GM21526 (cell line): ENCODE results near the gene PCTP.

Source experiments
- ATAC-seq: cut with Tn5 transposase; IDR thresholded peaks from one replicate; pipeline ENCODE4 v1.9.1; 2021; ENCODE audit warnings: moderate library complexity; ENCODE audit not compliant: unreplicated experiment, low FRiP score

The PCTP gene

DNA sequence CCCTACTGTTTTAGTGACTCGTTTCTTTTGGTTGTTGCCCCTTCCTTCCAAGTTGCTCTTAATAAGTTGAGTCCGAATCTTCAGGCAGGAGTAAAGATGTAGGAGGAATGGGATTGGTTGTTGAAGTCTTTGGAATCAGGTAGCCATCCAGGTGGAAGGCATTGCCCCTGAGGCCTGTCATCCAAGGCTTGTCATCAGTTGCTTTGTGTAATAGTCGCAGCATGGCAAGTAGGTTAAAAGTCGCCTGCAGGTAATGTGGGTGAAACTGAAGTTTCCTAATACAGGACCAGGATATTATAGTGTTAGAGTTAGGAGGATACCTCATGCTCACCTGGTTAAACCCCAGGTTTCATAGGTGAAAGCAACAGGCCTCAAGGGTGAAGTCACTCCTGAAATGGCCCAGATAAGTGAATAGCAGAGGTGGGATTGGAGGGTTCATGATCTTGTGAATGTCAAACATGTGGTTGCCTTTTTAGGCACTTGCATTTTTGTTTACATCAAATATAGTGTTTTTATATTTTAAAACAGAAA is 934 bp downstream of the PCTP start:
- ATAC-seq: no peak

DNA sequence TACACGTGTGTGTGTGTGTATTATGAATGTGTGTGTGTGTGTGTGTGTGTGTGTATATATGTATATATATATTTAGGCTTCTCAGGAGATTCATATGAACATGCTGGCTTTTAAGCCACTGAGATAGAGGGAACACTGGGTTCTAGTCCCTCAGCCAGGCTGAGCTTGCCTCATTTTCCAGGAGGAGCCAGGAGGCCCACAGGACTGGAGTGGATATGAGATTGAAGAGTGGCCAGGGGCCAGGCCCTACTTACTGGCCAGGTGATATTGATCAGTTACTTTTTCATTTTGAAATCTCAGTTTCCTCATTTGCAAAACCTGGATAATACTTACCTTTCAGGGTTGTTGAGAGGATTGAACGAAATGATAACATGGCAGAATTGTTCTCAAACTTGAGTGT is 5.8 kb downstream of the PCTP start:
- ATAC-seq: no peak

DNA sequence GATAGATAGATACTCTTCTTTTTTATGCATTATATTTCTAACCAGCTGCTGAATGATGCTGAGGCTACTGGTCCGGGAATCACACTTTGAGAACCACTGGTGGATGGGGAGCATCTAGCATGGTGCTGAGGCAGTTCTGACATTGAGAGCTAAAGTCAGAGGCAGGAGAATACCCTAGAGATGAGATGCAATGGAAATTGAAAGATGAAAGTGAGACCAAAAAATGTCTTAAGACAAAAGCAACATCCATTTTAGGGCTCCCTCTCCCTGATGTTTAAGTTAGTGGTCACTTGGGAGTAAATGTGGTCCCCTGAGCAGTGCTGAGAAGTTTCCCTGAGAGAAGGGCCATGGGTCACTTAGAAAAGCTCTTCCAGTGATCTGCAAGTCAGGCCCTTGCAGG is 6.8 kb downstream of the PCTP start:
- ATAC-seq: no peak

DNA sequence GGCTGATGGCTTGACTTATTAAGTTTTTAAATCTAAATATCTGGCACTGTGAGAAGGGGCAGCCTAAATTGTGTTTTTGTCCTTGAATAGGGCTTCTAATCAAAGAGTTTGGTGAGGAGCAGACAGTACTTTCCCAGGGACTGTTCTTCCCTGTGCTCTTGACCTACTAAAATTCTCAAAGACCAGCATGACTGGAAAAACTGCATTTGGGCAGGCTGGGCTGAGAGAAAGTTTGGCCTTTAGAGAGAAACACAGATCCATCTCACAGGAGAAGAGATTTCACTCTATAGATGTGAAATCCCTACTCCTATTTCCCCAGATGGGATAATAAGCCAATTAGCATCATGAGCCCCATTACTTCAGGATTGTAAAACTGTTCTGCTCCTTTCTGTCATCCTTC is 7.3 kb downstream of the PCTP start:
- ATAC-seq: no peak

DNA sequence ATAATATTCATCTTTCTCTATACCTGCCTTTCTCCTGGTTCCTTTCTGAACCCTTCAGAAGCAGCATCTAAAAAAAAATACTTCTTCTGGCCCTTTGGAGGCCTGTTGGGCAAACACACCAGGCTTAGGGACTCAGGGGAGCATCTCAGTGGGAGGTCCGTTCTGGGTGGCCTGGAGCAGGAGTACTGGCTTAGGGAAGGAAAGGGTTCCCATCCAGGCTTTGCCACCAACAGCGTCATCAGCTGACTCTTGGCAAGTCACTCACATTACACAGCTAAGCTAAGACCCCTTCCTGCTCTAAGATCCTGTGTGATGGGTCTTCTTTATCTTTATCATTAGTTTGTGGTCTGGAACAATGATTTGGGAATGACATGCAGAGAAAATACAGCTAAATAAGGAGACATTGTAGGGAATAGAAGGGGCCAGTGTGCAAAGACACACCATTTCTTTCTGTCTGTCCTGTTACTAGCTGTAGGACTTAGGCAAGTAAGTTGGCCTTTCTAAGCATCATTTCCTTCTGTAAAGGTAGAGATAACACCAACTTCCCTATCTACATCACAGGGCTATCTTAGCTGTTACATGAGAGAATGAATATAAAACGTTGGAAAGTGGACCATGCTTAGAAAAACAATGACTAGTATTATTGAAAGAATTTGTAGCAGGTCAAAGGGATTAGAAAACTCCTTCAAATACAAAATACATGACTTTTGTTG is 9.9 kb downstream of the PCTP start:
- ATAC-seq: no peak

DNA sequence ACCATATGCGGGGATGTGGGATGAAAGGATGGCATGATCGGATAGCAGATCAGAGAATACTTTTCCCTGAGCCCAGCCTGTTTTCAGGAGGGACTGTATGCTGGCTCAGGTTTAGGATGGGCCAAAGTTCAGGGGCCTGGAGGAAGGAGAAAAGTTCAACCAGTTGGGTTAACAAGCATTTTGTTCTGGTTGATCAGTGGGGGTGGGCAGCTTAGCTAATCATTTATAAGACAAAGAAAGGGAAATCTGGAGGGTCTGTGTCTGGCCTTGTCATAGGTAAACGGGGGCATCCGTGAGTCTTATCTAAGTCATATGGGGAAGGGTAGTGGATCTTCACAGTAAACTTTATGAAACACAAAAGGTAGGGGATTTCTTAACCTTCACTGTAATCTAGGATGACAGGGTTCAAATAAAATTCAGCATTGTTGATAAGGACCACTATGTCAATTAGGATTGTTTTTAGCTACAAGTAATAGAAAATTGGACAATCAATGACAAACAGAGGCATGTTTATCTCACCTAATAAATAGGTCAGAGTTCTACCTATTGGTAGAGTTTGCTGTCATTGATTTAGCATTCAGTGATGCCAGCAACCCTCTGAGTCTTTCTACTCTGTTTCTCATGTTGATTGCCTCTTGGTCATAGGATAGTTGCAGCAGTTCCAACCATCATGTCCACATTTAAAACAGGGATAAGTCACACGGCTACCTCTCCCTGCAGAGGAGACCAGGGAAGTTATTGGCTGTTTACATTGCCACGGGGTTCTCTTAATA is 11.4 kb downstream of the PCTP start:
- ATAC-seq: no peak

DNA sequence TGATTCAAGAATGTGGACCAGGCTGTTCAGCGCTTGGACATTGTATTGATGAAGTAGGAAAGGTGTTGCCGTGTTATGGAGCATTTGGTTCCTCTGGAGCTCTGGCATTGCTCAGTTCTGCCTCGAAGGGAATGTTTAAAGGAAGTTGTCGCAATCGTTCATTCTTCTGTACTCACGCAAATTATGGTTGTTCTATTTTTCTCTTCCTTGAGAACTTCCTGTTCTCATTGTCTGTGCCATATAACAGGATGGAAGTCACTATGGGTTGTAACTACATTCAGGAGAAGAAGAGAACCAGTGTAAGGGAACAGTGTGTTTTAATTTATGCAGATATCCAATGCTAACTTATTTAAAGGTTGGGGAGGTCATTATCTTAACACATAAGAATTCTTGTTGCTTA is 13.0 kb downstream of the PCTP start:
- no peak for ATAC-seq

DNA sequence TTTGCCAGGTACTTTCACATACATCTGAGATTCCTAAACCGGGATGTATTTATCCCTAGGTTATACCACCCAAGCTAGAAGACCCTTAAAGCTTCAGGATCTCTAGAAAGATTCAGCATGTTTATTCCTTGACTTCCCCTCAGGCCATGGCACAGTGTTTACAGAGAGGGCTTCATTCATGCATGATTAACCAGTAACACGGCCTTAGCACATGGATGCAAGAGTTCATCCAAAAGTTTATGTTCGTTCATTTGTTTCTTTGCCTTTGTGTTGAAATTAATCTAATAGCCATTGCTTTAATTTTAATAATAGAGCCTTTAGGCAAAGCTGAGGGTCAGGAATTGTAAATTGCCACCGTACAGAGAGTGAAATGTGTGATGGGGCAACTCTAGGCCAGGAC is 13.8 kb downstream of the PCTP start:
- no peak for ATAC-seq

DNA sequence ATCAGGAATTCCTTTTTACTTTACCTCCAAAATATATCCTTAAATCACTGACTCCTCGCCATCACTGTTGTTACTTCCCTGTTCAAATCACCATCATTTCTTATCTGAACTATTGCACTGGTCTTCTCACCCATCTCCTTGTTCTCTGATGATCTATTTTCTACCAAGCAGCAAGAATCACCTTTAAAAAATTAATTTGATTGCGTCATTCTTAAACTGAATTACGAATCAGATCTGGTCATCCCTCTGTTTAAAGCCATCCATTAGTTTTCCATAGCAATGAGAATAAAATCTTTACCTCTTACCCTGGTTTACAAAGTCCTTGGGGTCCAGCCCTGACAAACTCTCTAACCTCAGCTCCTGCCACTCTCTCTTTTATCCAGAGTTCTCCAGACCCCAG is 14.6 kb downstream of the PCTP start:
- ATAC-seq: no peak

DNA sequence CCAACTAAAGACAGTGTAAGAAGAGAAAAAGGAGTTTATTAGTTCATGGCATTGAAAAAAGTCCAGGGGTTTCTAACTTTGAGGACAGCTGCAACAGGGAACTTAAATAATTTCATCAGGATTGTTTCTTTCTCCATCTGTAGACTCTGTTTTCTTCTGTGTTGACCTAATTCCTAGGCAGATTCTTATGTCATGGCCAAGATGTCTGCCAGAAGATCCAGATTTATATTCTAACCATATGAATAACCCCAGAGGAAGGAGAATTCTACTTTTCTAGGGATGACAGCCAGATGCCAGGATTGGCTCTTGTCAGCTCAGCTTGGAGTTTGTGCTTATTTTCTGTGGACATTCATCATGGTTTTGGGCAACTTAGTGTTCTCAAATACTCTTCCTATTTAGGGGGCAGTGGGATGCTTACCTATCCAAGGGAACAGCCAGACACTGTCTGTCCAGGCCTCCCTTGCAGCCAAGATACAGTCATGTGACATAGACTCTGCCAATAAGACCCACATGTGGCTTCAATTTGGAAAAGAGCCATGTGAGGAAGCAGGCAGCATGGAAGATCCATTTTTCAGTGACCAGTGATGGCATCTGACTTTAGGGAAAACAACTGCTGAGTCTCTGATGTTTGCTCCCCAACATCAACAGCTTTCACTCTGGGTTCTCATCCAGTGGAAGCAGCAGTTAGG is 18.2 kb downstream of the PCTP start:
- no peak for ATAC-seq

DNA sequence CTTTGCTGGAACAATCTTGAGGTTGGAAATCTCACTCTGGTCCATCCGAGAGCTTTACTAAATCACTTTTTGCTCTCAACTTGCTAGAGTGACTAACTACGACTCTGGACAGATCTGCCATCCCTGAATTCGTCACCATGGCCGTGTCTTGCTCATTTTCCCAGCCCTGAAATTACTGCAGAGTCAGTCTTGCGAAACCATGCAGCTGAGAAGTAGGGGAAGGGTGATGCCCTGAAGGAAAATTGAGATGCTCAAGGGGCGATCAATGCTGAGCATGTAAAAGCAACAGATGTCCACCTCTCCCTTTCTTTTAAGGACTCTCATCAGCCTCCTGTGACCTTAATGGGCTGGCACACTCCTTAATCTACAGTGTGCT is 18.8 kb downstream of the PCTP start:
- ATAC-seq: no peak

DNA sequence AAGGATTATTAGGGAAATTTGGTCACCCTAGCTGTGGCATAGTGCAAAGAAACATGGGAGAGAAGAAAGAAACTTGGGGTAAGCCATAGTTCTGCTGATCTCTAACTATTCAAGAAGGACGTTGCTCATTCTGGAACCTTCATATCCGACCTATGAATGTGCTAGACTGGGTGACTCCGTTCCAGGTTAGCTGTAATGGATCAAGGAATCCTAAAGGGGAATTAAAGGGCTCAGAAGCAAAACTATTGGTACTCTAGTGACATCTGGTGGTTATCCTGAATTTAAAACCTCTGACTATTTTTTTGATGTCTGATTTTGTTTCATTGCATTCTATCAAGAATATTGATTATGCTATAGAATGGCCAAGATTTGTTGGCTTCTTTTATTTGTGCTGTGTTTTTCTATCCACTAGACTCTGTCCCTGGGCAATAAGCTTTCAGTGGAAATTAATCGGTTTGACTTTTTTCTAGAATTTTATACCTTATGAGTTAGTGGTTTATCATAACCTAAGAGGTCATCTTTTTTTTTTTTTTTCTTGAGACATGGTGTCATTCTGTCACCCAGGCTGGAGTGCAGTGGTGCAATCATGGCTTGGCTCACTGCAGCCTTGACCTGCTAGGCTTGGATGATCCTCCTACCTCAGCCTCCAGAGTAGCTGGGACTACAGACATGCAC is 19.5 kb downstream of the PCTP start:
- ATAC-seq: no peak

DNA sequence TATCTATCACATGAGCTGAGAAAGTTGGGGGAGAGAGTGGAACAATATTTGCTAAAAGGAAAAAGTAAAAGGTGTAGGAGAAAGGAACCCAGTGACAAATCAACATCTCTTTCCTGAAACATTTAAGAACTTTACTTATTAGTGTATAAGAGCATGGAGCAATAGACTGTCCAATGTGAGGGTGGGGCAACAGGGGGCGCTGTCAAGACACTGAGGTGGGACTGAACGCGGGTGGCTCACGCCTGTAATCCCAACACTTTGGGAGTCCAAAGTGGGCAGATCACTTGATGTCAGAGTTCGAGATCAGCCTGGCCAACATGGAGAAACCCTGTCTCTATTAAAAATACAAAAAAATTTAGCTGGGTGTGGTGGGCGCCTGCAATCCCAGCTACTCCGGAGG is 21.2 kb downstream of the PCTP start:
- no peak for ATAC-seq

DNA sequence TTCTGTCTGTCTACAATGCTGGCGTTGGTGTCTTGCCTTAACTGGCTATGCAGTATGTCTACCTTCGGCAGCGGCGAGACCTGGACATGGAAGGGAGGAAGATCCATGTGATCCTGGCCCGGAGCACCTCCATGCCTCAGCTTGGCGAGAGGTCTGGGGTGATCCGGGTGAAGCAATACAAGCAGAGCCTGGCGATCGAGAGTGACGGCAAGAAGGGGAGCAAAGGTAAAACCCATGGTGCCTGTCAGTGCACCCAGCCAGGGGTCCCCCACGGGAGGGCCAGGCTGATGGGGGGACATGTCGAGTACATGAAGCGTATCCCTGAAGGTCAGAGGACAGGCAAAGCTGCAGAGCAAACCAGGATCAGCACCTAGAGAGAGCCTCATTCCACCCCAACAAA is 22.8 kb downstream of the PCTP start:
- ATAC-seq: no peak

DNA sequence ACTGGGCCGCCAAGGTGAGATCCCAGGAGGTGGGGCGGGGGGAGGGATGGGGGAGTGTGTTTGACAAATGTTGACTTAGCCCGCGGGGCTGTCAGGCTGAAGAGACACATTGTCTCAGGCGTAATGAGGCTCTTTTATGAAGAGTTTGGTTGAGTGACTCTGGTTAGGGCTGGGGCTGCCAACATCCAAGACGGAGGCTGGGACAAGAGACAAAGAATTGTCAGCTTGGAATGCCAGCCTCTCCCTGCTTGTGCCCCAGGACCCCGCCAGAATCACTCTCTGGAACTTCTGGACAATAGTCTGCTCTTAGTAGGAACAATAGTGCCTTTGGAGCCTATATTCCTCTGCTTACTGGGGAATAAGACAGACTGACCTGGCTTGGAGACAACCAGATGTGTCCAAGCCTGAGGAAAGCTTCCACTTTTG is 24.0 kb downstream of the PCTP start:
- no peak for ATAC-seq

DNA sequence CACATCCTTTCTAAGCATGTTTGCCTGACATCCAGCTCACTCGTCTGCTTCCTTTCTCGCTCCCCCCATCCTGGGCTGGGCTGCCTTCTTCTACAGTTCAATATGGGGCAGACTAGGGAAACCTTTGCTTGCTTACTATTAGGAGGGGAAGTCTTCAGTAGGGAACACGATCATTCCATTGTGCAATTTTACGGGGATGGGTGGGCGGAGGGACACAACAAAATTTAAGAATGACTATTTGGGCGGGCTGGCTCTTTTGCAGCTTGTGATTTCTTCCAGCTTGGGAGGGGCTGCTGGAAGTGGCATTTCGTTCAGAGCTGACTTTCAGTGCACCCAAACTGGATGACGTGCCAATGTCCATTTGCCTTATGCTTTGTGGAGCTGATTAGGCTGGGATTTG is 25.4 kb downstream of the PCTP start:
- no peak for ATAC-seq

DNA sequence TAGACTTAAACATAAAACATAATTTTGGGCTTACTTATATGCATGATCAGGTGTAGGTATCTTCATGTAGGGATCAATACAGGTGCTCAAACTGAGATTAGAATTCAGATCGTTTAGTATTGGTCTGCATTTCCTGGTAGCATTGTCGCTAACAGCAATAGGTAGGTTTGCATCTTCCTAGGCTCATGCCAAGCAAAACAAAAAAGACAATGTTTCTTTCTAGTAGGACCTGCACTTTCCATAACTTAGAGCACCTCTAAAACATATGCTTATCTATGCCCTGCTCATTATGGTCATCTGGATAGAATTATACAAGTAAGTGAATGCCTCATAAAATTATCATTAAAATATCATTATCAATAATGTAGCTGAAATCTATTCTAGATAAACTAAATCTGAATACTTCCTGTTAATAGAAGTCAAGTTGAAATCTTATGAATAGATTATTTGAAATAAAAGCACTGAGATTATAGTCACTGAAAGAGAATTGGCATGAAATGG is 26.7 kb downstream of the PCTP start:
- no peak for ATAC-seq

DNA sequence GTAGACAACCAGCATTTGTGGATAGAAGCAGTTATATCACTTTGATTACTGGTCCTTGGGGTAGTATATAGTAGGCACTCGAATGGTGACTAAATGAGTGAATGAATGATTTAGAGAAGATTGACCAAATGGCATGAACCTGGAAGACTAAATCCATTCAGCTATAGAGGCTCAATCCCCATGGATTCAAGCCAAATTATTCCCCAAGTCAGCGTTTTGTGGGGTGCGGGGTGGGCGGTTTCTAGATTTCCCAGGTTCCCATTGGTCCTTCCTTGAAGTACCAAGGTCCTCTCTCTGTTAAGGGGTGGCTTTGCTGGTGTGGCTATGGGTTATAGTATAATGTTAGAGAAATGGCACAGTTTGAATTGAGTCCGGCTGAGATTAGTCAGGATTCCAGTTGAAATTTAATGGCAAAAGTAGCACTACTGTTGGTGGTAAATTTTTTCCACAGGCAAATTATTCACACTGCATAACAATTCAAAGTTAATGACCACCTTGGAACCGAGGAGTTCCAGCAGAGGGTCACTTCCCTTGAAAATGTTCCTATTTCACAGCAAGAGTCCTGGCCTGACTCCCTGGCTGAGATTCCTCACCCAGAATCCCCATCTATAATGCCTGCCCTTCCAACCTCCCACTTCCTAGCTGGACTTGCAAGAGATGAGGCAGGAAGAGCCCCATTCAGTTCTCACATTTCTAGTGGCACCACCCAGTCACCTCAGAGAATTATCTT is 27.7 kb downstream of the PCTP start:
- ATAC-seq: no peak

DNA sequence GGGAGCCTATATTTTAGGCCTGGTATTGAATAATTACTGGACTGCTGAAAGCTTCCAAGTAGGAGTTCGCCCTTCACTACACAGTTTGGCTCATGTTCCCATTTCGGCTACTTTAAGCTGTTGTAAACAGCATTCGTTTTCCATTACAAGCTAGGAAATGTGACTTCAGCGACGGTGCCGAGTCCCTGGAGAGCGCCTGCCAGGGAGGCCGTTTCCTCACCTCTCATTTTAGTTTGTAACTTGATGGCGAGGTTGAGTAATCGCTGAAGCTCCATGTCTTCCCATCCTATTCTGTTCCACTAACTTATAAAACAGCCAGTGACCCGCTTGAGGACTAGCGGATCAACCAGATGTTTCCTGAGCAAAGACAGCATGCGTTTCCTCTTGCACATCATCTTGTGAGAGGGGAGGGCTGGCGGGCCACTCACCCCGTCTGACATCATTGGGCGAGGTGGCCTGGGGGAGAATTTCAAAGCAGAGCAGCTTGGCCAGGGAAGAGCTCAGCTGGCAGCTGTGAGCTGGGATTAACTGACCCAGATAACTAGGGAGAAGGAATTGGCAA is 32.9 kb downstream of the PCTP start:
- ATAC-seq: no peak

DNA sequence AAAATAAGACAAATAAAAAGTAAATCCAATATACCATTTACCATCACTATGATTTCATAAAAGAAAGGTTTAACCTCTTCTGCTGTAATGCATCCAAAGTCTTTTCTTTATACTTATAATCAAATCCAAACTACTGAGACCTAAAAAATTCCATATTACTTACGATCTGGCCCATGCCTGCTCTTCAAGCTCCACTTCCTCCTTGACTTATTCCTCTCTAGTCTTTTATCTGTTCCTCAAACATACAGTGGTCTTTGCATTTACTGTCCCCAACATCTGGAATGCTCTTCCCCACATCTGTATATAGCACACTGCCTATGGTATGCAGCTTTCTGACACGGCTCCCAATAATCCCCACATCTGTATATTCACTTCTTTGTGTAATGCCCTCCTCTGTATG is 33.8 kb downstream of the PCTP start:
- ATAC-seq: no peak
